K562 (cell line): Measurements from ENCODE around the gene GDF15. TPM values are rescaled to one million over a fixed set of nuclear protein-coding genes. Genes with fewer than 3 reads are reported as not detected.

ENCODE experiments used
- GABPA ChIP-seq: fragments of 200-800 bp; sonication (Bioruptor generic); conservative IDR thresholded peaks from 2 replicates; pipeline ENCODE4 v1.6.1; 2016; ENCODE audit warnings: low read depth, missing genetic modification characterization, missing compliant biosample characterization
- LARP7 ChIP-seq: fragments of 450-650 bp; IDR thresholded peaks from 2 replicates; pipeline ENCODE4 v1.6.1; 2016
- MYC ChIP-seq, 2 experiments: fragments of 250-450 bp in 1 of 2; sonication (Bioruptor Pico) in 1 of 2; IDR thresholded peaks; 2 replicates each; pipeline versions ENCODE4 v1.5.1 to v1.6.1; 2012 to 2021; ENCODE audit warnings: low read depth in 2 of 2, borderline replicate concordance in 1 of 2, improper control_type of control experiment in 1 of 2, low read length in 1 of 2, mild to moderate bottlenecking in 1 of 2, moderate library complexity in 1 of 2
- RAD21 ChIP-seq, 2 experiments: fragments of 250-450 bp in 1 of 2; fragments of 450-650 bp in 1 of 2; sonication (Bioruptor Pico) in 1 of 2; formaldehyde crosslinking in 1 of 2; IDR thresholded peaks in 1 of 2; conservative IDR thresholded peaks in 1 of 2; 2 replicates each; pipeline versions ENCODE4 v1.4.0 to v1.8.0; 2020 to 2022; ENCODE audit warnings: mild to moderate bottlenecking in 2 of 2, moderate library complexity in 1 of 2
- SMAD1 ChIP-seq: fragments of 150-350 bp; IDR thresholded peaks from 2 replicates; pipeline ENCODE4 v1.6.1; 2014; ENCODE audit warnings: low read length, low read depth; ENCODE audit not compliant: partially characterized antibody
- SMC3 ChIP-seq: conservative IDR thresholded peaks from 2 replicates; pipeline ENCODE4 v1.6.1; 2011; ENCODE audit warnings: low read depth, low read length, improper control_type of control experiment; ENCODE audit not compliant: insufficient read depth
- SP1 ChIP-seq: sonication (generic); formaldehyde crosslinking; IDR thresholded peaks from 2 replicates; pipeline ENCODE4 v1.8.1; 2022; ENCODE audit warnings: mild to moderate bottlenecking, missing genetic modification reagents
- TRIM24 ChIP-seq, 2 experiments: fragments of 450-650 bp; IDR thresholded peaks; 2 replicates each; pipeline ENCODE4 v1.6.1; 2016
- ZNF133 ChIP-seq: fragments of 250-450 bp; sonication (Bioruptor Pico); IDR thresholded peaks from 2 replicates; pipeline ENCODE4 v1.4.0; 2020; ENCODE audit warnings: mild to moderate bottlenecking
- ZNF224 ChIP-seq: sonication (generic); formaldehyde crosslinking; IDR thresholded peaks from 2 replicates; pipeline ENCODE4 v1.8.0; 2022; ENCODE audit warnings: mild to moderate bottlenecking, missing genetic modification reagents
- ZNF253 ChIP-seq: fragments of 250-450 bp; sonication (Bioruptor Pico); conservative IDR thresholded peaks from 2 replicates; pipeline ENCODE4 v1.6.1; 2021; ENCODE audit warnings: mild to moderate bottlenecking
- polyA plus RNA-seq, 8 experiments: library from polyadenylated mRNA; depleted of rRNA in 4 of 8; stranded (reverse) in 5 of 8; unstranded in 3 of 8; fragments of >200 nt; fragmentation: Nextera tagmentation in 2 of 8; fragmentation: Illumina TruSeq in 1 of 8; extraction: Ambion mirVana in 2 of 8; extraction: Trizol in 1 of 8; gene quantifications; 2 replicates each; pipeline versions ENCODE4 v1.2.1 to v1.2.3, GENCODE V29; 2011 to 2014; ENCODE audit warnings: inconsistent platforms in 1 of 8, missing spikeins in 1 of 8
- total RNA-seq, 7 experiments: library from RNA; depleted of rRNA in 6 of 7; stranded (reverse); fragments of >200 nt in 6 of 7; fragmentation: Illumina TruSeq in 2 of 7; extraction: Trizol in 2 of 7; gene quantifications; 2 replicates each; pipeline versions ENCODE4 v1.2.1 to v1.2.3, GENCODE V29; 2011 to 2021; ENCODE audit warnings: low replicate concordance in 1 of 7
- TF ChIP-seq, protein P1 (sequence below), 2 experiments: fragments of 450-650 bp in 1 of 2; IDR thresholded peaks; 2 replicates each; pipeline ENCODE4 v1.6.1; 2011 to 2017; ENCODE audit warnings: low read depth in 2 of 2, antibody characterized with exemption in 1 of 2, borderline replicate concordance in 1 of 2, low read length in 1 of 2, mild to moderate bottlenecking in 1 of 2, mixed read lengths in 1 of 2; ENCODE audit not compliant: control insufficient read depth in 1 of 2
- TF ChIP-seq, protein P2 (sequence below), 2 experiments: fragments of 250-450 bp in 1 of 2; fragments of 450-650 bp in 1 of 2; sonication (Bioruptor Pico) in 1 of 2; IDR thresholded peaks; 2 replicates each; pipeline versions ENCODE4 v1.6.1 to v1.8.0; 2016 to 2021; ENCODE audit warnings: mild to moderate bottlenecking in 2 of 2, moderate library complexity in 2 of 2, missing compliant biosample characterization in 1 of 2, missing genetic modification characterization in 1 of 2
- TF ChIP-seq, protein P3 (sequence below): sonication (generic); formaldehyde crosslinking; IDR thresholded peaks from 2 replicates; pipeline ENCODE4 v1.8.1; 2023; ENCODE audit warnings: mild to moderate bottlenecking, missing genetic modification reagents
- TF ChIP-seq, protein P4 (sequence below): sonication (generic); formaldehyde crosslinking; IDR thresholded peaks from 2 replicates; pipeline ENCODE4 v1.8.0; 2022; ENCODE audit warnings: mild to moderate bottlenecking, missing genetic modification reagents
- TF ChIP-seq, protein P5 (sequence below): fragments of 450-650 bp; conservative IDR thresholded peaks from 2 replicates; pipeline ENCODE4 v1.6.1; 2016; ENCODE audit warnings: missing genetic modification characterization, low read depth, mild to moderate bottlenecking, control low read depth, missing compliant biosample characterization

The GDF15 gene
- total and polyA plus RNA-seq, 9 of the 15 experiments (the other 6 are each of a cell fraction or from before 2014, with no cell fraction given): 2.3 to 82.4 (median 12.5) TPM

DNA sequence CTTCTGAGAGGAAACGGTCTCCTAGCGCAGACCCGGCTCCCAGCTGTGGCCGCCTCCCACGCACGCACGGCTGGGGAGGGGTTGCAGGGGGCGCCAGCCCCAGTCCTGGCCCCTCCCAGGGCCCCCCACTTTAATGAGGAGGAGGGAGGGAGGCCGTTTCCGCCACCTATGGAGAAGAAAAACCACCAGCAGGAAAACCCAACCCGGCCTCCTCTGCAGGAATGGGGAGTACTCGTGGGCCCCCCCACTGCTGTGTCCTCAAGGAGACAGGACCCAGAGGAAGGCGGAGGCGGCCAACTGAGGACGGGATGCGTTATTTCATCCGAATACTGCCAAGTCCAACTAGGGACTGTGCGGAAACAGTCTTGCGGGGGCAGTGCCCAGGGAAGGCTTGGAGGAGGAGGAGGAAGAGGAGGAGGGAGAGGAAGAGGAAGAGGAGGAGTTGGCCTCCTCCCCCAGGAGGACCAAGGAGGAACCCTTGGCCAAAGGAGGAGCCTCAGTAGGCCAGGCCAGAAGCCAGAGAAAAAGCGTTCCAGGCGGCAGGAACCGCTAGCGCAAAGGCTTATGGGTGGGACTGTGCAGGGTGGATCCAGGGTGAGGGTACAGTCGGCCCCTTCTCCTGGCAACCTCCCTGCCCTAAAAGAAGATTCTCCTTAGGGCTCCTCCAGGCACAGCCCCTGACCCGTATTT lies 29.4 kb downstream of the GDF15 start (continued):
- TF ChIP-seq, protein P1, sequence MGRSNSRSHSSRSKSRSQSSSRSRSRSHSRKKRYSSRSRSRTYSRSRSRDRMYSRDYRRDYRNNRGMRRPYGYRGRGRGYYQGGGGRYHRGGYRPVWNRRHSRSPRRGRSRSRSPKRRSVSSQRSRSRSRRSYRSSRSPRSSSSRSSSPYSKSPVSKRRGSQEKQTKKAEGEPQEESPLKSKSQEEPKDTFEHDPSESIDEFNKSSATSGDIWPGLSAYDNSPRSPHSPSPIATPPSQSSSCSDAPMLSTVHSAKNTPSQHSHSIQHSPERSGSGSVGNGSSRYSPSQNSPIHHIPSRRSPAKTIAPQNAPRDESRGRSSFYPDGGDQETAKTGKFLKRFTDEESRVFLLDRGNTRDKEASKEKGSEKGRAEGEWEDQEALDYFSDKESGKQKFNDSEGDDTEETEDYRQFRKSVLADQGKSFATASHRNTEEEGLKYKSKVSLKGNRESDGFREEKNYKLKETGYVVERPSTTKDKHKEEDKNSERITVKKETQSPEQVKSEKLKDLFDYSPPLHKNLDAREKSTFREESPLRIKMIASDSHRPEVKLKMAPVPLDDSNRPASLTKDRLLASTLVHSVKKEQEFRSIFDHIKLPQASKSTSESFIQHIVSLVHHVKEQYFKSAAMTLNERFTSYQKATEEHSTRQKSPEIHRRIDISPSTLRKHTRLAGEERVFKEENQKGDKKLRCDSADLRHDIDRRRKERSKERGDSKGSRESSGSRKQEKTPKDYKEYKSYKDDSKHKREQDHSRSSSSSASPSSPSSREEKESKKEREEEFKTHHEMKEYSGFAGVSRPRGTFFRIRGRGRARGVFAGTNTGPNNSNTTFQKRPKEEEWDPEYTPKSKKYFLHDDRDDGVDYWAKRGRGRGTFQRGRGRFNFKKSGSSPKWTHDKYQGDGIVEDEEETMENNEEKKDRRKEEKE (IDR thresholded peaks at IDR 0.05; ENCODE audit: borderline replicate concordance in 1 of 2, control insufficient read depth in 1 of 2, low read depth in 2 of 2, low read length in 1 of 2): 0 out of 4 replicates have a peak, but pooled peaks of 1 of the 2 experiments have one; percentile 22
- TF ChIP-seq, protein P2, sequence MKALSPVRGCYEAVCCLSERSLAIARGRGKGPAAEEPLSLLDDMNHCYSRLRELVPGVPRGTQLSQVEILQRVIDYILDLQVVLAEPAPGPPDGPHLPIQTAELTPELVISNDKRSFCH (CRISPR knock-in tag; IDR thresholded peaks at IDR 0.05): no peak
- TF ChIP-seq, protein P2 (tag; IDR thresholded peaks at IDR 0.05): peak; percentile 79
- TF ChIP-seq SMAD1 (peak; percentile 29), RAD21 (CRISPR knock-in tag; conservative IDR thresholded peaks at IDR 0.05 in 1 of 2, IDR thresholded peaks at IDR 0.05 in 1 of 2) (peak; percentile 5 to 12; a peak in 1 of 4 replicates), MYC (IDR thresholded peaks at IDR 0.05; ENCODE audit: low read depth, low read length) (peak; percentile 26; the same call in 1 of the 2 replicates), MYC (CRISPR knock-in tag; IDR thresholded peaks at IDR 0.05; ENCODE audit: borderline replicate concordance, low read depth) (no peak), ZNF224 (CRISPR knock-in tag) (no peak), SP1 (no peak), ZNF253 (CRISPR knock-in tag) (0 out of 2 replicates have a peak, but pooled peaks have one; percentile 21), SMC3 (no peak), ZNF133 (peak; percentile 31; the same call in 1 of the 2 replicates), GABPA (tag) (peak; percentile 84), TRIM24 (IDR thresholded peaks at IDR 0.05) (0 out of 4 replicates have a peak, but pooled peaks of 1 of the 2 experiments have one; percentile 25), LARP7 (no peak)
- TF ChIP-seq, protein P3, sequence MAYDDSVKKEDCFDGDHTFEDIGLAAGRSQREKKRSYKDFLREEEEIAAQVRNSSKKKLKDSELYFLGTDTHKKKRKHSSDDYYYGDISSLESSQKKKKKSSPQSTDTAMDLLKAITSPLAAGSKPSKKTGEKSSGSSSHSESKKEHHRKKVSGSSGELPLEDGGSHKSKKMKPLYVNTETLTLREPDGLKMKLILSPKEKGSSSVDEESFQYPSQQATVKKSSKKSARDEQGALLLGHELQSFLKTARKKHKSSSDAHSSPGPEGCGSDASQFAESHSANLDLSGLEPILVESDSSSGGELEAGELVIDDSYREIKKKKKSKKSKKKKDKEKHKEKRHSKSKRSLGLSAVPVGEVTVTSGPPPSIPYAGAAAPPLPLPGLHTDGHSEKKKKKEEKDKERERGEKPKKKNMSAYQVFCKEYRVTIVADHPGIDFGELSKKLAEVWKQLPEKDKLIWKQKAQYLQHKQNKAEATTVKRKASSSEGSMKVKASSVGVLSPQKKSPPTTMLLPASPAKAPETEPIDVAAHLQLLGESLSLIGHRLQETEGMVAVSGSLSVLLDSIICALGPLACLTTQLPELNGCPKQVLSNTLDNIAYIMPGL (CRISPR knock-in tag): no peak
- TF ChIP-seq, protein P4, sequence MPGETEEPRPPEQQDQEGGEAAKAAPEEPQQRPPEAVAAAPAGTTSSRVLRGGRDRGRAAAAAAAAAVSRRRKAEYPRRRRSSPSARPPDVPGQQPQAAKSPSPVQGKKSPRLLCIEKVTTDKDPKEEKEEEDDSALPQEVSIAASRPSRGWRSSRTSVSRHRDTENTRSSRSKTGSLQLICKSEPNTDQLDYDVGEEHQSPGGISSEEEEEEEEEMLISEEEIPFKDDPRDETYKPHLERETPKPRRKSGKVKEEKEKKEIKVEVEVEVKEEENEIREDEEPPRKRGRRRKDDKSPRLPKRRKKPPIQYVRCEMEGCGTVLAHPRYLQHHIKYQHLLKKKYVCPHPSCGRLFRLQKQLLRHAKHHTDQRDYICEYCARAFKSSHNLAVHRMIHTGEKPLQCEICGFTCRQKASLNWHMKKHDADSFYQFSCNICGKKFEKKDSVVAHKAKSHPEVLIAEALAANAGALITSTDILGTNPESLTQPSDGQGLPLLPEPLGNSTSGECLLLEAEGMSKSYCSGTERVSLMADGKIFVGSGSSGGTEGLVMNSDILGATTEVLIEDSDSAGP (CRISPR knock-in tag): no peak
- TF ChIP-seq, protein P5, sequence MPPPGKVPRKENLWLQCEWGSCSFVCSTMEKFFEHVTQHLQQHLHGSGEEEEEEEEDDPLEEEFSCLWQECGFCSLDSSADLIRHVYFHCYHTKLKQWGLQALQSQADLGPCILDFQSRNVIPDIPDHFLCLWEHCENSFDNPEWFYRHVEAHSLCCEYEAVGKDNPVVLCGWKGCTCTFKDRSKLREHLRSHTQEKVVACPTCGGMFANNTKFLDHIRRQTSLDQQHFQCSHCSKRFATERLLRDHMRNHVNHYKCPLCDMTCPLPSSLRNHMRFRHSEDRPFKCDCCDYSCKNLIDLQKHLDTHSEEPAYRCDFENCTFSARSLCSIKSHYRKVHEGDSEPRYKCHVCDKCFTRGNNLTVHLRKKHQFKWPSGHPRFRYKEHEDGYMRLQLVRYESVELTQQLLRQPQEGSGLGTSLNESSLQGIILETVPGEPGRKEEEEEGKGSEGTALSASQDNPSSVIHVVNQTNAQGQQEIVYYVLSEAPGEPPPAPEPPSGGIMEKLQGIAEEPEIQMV: peak; percentile 97
